GM15510 (cell line): ENCODE measurements around the gene SC5D.

Experiments
- POLR2A ChIP-seq: IDR thresholded peaks from 3 replicates; pipeline ENCODE4 v1.6.1; 2011; ENCODE audit warnings: borderline replicate concordance; ENCODE audit not compliant: insufficient read length; ENCODE audit errors: extremely low read depth

SC5D gene

DNA sequence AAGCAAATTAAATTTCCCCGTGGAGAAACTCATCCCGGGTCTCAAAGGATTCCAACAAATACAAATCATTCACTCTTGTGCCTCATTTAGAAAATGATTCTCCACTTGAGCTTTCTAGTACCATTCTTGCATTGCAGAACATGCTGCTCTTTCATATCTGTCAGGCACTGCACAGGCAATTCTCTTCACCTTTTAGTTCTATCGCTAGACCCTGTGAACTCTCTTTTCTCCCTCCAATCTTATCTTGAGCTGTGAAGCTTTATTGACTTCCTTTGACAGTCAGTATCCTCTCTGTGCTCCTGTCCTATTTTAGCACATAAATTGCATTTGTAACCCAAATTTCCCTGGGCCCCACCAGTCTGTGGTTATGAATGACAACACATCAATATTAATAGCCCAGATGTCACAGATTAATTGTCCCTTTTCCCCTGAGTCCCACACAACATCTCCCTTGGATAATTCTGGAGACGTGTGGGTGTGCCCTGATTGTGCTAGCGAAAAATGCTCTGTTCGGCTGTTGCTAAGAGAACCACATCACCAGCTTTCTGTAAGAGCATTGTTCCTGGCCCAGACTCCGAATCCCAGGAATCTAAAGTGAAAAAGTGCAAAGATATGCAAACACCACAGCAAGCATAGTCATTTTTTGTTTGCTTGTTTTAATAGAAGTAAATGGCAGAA, 22.4 kb upstream of the SC5D start:
- TF ChIP-seq POLR2A = no peak

DNA sequence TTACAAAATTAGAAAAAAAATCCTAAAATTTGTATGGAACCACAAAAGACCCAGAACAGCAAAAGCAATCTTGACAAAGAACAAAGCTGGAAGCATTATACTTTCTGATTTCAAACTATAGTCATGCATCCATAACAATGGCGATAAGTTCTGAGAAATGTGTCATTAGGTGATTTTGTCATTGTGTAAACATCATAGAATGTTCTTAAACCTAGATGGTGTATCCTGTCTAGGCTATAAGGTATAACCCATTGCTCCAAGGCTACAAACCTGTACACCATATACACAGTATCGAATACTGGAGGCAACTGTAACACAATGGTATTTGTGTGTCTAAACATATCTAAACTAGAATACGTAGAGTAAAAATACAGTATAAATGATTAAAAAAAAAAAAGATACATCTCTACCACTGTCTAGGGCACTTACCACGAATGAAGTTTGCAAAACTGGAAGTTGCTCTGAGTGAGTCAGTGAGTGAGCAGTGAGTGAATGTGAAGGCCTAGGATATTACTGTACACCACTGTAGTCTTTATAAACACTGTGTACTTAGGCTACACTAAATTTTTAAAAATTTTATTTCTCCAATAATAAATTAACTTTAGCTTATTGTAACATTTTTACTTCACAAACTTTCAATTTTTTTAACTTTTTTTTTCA, 18.1 kb upstream of the SC5D start:
- no peak for TF ChIP-seq POLR2A

DNA sequence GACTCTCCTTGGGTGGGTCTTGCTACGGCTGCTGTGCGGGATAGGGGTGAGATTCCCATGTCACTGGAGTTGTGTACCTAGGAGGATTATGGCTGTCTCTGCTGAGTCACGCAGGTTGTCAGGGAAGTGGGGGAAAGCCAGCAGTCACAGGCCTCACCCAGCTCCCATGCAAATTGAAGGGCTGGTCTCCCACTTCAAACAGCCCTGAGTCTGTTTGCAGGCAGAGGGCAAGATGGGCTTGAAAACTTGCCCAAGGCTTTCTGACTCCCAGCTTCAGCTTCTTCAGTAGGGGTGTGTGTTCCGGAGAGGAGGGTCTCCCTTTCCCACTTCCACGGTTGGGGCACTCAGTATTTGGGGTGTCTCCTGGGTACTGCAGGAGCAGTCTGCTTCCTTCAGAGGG, 10.9 kb upstream of the SC5D start:
- TF ChIP-seq POLR2A = no peak

DNA sequence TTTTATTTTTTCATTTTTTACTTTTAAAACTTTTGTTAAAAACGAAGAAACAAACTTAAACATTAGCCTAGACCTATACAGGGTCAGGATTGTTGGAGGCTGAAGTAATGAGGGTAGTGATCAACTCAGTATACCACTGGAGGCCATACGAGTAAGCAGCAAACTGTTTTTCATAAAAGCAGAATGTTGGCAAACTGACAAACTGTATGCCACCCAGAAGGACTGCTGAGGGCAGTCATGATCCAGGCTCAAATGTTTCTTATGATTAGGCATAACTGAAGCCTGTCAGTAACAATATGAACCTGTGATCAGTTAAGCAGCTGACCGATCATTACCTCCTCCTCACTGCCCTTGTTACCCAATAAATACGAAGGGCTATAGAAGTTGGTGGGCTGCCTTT, 10.2 kb upstream of the SC5D start:
- TF ChIP-seq POLR2A = no peak

DNA sequence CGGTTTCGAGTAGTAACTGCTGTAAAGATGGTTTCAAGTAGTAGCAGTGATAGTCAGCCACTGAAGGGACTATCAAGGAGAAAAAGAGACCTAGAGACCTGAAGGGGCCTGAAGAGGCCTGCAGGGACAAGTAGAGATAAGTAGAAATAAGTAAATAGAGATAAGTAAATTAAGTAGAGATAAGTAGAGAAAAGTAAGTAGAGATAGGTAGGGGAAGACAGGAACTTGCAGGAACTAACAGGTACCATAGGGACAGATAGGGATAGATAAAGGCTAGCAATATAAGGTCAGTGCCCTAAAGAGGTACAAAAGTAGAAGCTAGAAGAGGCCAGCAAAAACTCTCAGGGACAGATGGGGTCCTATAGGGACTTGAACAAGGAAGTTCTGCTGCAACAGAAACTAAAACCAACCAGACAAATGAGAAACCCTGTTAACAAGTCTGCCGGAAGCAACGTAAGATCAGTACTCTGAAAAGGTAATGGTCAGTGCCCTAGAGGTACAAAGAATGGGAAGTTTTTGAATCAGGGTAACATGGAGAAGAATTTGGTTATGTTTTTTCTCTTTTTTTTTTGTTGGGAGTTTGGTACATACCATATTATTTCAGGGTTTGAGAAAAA, 9.6 kb upstream of the SC5D start:
- no peak for TF ChIP-seq POLR2A

DNA sequence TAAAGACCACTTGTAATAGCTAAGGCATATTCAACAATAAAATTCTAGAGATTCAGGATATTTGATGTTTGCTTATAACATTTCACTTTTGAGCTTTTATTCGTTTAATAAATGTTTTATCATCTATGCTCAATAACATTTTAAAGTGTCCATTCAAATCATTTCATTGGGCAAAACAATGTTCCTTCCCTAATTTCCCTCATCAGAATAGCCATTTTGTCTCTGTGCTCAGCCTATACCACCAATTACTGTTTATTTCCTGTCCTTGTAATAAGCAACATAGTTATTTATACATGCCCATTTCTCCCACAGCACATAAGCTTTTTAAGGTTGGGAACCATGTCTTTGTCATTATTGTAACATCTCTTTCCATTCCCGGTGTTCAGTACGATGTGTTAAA, 1.3 kb upstream of the SC5D start:
- no peak for TF ChIP-seq POLR2A

DNA sequence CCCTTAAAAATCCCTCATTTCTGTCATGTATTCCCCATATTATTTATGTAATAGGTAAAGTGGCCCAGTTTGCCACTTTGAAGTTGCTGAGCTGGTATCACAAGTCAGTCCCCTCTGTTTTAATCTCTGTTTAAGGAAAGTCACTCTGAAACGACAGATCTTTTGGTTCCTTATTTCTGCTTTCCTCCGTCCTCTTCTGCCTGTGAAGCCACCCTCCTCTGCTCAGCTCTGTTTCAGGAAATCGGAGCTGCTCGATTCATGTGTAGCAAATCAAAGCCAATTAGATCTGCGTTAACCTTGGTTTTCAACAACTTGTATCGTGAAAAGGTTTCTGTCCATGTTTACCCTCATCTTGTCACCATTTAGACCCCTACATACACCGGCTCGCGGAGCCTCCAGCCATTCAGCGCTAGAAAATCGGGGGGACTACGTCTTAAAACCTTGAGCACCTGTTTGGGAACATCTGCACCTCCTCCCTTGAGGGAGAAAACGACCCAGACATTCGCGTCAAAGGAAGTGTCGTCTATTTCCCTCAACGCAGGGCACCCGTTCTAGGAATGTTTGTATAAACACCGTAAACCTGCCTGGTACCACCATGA, 576 bp upstream of the SC5D start:
- no peak for TF ChIP-seq POLR2A

DNA sequence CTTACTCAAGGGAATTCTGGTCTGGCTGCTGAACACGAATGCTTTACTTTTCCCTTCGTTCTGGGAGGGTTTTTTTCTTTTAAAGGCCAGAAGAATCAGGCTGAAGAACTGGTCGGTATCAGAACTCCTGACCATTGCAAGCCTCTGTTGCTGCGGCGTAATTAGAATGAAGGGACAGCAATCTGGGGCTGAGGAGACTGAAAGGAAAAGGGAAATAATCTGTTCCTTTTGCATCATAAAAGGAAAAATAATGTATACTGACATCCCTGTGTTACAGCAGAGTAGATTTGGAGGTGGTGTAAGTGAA, 670 bp downstream of the SC5D start:
- no peak for TF ChIP-seq POLR2A

DNA sequence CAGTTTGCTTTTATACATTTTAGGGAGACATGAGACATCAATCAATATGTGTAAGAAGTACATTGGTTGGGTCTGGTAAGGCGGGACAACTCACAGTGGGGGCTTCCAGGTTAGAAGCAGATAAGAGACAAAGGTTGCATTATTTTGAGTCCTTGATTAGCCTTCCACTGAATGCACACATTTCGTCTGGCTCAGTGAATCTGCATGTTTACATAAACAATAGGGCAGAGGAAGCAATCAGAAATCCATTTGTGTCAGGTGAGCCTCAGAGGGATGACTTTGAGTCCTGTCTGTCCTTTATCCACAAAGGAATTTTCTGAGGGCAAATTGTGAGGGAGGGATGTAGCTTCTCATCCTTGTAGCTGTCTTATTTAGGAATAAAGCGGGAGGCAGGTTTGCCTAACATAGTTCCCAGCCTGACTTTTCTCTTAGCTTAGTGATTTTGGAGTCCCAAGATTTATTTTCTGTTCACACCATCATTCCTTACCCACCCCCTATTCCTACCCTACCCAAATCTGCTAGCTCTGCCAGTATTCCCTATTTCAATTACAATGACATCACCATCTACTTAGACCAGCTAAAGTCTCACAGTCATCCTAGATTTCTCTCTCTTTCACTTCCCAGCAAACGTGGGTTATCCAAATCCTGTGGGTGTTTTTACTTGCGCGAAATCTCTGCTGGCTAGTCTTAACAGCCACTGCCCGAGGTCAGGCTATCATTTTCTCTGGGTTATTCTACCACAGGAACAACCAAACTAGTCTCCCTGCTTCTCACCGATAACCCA, 2.9 kb downstream of the SC5D start:
- TF ChIP-seq POLR2A = no peak

DNA sequence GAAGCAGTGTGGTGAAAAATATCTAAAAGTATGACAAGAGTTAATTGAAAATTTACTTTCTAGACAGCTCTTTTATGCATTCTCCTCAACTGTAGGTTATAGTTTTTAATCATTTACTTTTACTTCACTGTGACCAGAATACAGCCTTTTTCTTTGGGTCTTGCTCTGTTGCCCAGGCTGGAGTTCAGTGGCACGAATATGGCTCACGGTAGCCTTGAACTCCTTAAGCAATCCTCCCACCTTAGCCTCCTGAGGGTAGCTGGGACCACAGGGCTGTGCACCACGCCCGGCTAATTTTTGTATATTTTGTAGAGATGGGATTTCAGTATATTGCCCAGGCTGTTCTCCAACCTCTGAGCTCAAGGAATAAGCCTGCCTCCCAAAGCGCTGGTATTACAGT, 5.3 kb downstream of the SC5D start:
- no peak for TF ChIP-seq POLR2A

DNA sequence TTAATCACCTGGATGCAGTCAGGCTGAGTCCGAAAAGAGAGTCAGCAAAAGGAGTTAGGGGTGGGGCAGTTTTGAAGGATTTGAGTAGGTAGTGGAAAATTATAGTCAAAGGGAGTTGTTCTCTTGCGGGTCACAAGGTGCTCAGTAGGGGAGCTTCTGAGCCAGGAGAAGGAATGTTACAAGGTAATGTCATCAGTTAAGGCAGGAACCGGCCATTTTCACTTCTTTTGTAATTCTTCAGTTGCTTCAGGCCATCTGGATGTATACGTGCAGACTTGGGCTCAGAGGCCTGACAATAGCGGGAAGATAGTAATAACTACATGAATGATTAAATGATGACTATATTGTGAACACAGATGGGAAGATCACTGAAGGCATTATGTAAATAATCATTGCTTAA, 6.2 kb downstream of the SC5D start:
- TF ChIP-seq POLR2A = no peak

DNA sequence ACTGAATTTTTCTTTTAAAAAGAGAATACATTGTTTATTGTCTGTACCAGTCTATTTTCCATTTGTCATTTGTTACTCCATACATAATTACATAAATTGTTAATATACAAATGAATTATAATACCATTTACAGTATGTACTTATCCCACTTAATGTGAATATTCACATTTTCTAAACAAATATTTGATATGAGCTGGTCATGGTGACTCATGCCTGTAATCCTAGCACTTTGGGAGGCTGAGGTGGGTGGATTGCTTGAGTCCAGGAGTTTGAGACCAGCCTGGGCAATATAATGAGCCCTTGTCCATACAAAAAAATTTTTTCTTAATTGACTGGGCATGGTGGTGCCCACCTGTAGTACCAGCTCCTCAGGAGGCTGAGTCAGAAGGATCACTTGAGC, 6.8 kb downstream of the SC5D start:
- TF ChIP-seq POLR2A = no peak

DNA sequence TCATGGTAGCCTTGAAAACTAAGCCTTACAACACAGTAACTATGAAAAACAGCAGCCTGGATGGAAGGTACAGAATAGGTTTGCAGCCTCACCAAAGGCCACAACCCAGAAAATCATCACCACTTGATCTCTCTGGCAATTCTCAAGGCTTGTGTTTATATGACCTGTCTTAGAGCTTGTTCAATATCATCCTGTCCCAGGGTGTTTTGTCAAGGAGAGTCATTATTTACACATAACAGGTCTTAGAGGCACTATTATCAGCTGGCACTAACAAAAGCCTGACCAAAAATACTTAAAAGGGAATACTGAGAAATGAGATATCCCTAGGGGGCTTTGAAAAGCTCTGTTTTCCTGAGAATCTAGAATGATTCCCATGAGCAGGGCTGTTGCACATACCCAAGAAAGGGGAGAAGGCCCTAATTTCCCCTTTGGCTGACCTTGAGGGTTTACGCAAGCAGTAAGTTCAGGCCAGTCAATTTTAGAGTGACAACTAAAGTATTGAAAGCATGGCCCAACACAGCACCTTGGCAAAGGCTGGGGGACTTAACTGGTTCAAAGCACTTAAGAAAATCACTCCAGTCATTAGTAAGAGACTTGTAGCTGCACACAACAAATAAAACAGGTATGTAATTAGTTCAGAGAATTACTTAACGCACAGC, 7.9 kb downstream of the SC5D start:
- TF ChIP-seq POLR2A = no peak

DNA sequence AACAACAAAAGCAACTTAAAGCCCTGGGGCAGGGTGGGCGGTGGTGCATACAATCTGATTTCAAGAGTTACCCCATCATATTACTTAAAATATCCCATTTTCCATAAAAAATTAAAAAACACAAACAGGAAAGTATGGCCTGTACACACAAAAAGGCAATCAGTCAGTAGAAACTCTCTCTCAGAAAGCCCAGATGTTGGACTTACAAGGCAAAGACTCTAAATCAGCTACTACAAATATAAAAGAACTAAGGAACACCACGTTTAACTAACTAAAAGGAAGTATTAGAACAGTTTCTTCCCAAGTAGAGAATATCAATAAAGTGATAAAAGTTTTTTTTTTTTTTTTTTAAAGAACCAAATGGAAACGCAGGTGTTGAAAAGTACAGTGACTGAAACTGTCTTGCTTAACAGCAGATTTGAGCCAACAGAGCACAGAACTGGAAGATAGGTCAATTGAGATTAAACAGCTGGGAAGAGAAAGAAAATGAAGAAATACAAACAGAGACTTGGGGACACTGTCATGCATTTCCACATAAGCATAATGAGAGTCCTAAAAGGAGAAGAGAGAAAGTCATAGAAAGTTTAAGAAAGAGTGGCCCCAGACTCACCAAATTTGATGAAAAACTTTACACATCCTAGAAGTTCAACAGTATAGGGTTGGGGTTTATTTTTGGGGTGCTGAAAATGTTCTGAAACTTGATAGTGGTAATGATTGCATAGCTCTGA, 8.6 kb downstream of the SC5D start:
- TF ChIP-seq POLR2A = no peak
